SK-N-SH (cell line): ENCODE measurements around the gene RPGRIP1L. TPM values are rescaled to one million over a fixed set of nuclear protein-coding genes. Genes with fewer than 3 reads are reported as not detected.

ENCODE experiments used
- CTCF ChIA-PET: fragments of 300-600, 350-600 bp; formaldehyde crosslinking; extraction: SDS; loops from one replicate; lab custom pipeline; 2021; lab: Yijun Ruan, JAX
- POLR2A ChIA-PET: fragments of 350-600 bp; sonication (Branson Sonifier 250); formaldehyde crosslinking; extraction: SDS; loops from one replicate; lab custom pipeline; 2020; ENCODE audit warnings: antibody characterized with exemption, inconsistent platforms; lab: Yijun Ruan, JAX
- DNase-seq: peaks from one replicate; pipeline ENCODE4 v3.0.0; 2012
- H2AFZ ChIP-seq: fragments of 200-600 bp; sonication (generic); 2 replicates; pipeline ENCODE4 v1.8.1; 2016; ENCODE audit warnings: antibody characterized with exemption, mild to moderate bottlenecking, low read depth
- H3F3A ChIP-seq: fragments of 200-600 bp; sonication (generic); replicated peaks from 2 replicates; pipeline ENCODE3; 2016; ENCODE audit warnings: antibody characterized with exemption, mild to moderate bottlenecking; ENCODE audit not compliant: insufficient read depth
- H3K27ac ChIP-seq, 2 experiments: fragments of 200-500 bp in 1 of 2; fragments of 200-600 bp in 1 of 2; sonication (Bioruptor generic) in 1 of 2; sonication (generic), shearing (Covaris generic) in 1 of 2; 2 replicates each; pipeline versions ENCODE4 v1.5.1 to v1.6.1; 2014 to 2016; ENCODE audit warnings: low read depth in 2 of 2, inconsistent platforms in 1 of 2, low read length in 1 of 2, mild to moderate bottlenecking in 1 of 2, mixed read lengths in 1 of 2
- H3K27me3 ChIP-seq: fragments of 200-600 bp; sonication (generic), shearing (Covaris generic); 2 replicates; pipeline ENCODE4 v1.6.1; 2016; ENCODE audit warnings: mixed run types; ENCODE audit not compliant: insufficient read depth
- H3K36me3 ChIP-seq, 2 experiments: fragments of 200-500 bp in 1 of 2; fragments of 200-600 bp in 1 of 2; sonication (Bioruptor generic) in 1 of 2; sonication (generic) in 1 of 2; replicated peaks in 1 of 2; 2 replicates each; pipeline versions ENCODE3 to v1.5.1; 2014 to 2016; ENCODE audit warnings: low read length in 1 of 2, mild to moderate bottlenecking in 1 of 2; ENCODE audit not compliant: insufficient read depth in 2 of 2, control insufficient read depth in 1 of 2
- H3K4me1 ChIP-seq, 2 experiments: fragments of 200-500 bp in 1 of 2; fragments of 200-600 bp in 1 of 2; sonication (Bioruptor generic) in 1 of 2; sonication (generic), shearing (Covaris generic) in 1 of 2; 2 replicates each; pipeline versions ENCODE4 v1.5.1 to v1.6.1; 2014 to 2016; ENCODE audit warnings: low read depth in 1 of 2, low read length in 1 of 2, mixed run types in 1 of 2; ENCODE audit not compliant: insufficient read depth in 2 of 2, control insufficient read depth in 1 of 2
- H3K4me2 ChIP-seq: fragments of 200-600 bp; sonication (generic), shearing (Covaris generic); 2 replicates; pipeline ENCODE4 v1.6.1; 2017; ENCODE audit warnings: mixed run types
- H3K4me3 ChIP-seq, 2 experiments: fragments of 200-500 bp in 1 of 2; fragments of 200-600 bp in 1 of 2; sonication (Bioruptor generic) in 1 of 2; sonication (generic), shearing (Covaris generic) in 1 of 2; 2 replicates each; pipeline versions ENCODE4 v1.5.1 to v1.8.1; 2014 to 2016; ENCODE audit warnings: low read depth in 2 of 2, inconsistent platforms in 1 of 2, low read length in 1 of 2, mild to moderate bottlenecking in 1 of 2, mixed read lengths in 1 of 2, moderate library complexity in 1 of 2
- H3K79me2 ChIP-seq: fragments of 200-600 bp; sonication (generic); 2 replicates; pipeline ENCODE4 v1.8.1; 2017; ENCODE audit warnings: mild to moderate bottlenecking; ENCODE audit not compliant: insufficient read depth
- H3K9ac ChIP-seq: fragments of 200-600 bp; sonication (generic); 2 replicates; pipeline ENCODE4 v1.6.1; 2017; ENCODE audit warnings: mixed run types
- H3K9me2 ChIP-seq: fragments of 200-600 bp; sonication (generic); 2 replicates; pipeline ENCODE4 v1.6.1; 2017; ENCODE audit warnings: mixed run types
- H3K9me3 ChIP-seq: fragments of 200-600 bp; sonication (generic); 2 replicates; pipeline ENCODE4 v1.6.1; 2017; ENCODE audit warnings: mixed run types, mild to moderate bottlenecking, moderate library complexity
- H4K20me1 ChIP-seq: fragments of 200-600 bp; sonication (generic); 2 replicates; pipeline ENCODE4 v1.6.1; 2017; ENCODE audit warnings: mild to moderate bottlenecking, mixed run types; ENCODE audit not compliant: insufficient read depth
- CTCF ChIP-seq: fragments of 200-600 bp; sonication (generic); IDR thresholded peaks from 2 replicates; pipeline ENCODE4 v1.6.1; 2017; ENCODE audit warnings: antibody characterized with exemption, mild to moderate bottlenecking, moderate library complexity
- ELF1 ChIP-seq: IDR thresholded peaks from 2 replicates; pipeline ENCODE4 v1.4.0; 2012
- EZH2phosphoT487 ChIP-seq: fragments of 200-600 bp; sonication (generic); IDR thresholded peaks from 2 replicates; pipeline ENCODE4 v1.6.1; 2017; ENCODE audit warnings: low read depth, mixed run types, mild to moderate bottlenecking, antibody characterized with exemption, moderate library complexity, borderline replicate concordance
- FOXJ3 ChIP-seq: sonication (generic); formaldehyde crosslinking; IDR thresholded peaks from 2 replicates; pipeline ENCODE4 v1.5.1; 2020; ENCODE audit warnings: mild to moderate bottlenecking, missing genetic modification reagents
- GATA2 ChIP-seq: sonication (generic); formaldehyde crosslinking; IDR thresholded peaks from 2 replicates; pipeline ENCODE4 v1.5.0; 2020; ENCODE audit warnings: mild to moderate bottlenecking, missing genetic modification reagents
- MAX ChIP-seq: IDR thresholded peaks from 2 replicates; pipeline ENCODE4 v1.4.0; 2012; ENCODE audit warnings: low read depth
- PBX3 ChIP-seq: IDR thresholded peaks from 2 replicates; pipeline ENCODE4; 2012
- RCOR1 ChIP-seq: fragments of 150-350 bp; IDR thresholded peaks from 2 replicates; pipeline ENCODE4 v1.6.1; 2017; ENCODE audit warnings: antibody characterized with exemption, low read length
- REST ChIP-seq: IDR thresholded peaks from 2 replicates; pipeline ENCODE4 v1.6.1; 2012; ENCODE audit warnings: mild to moderate bottlenecking, low read depth, low read length, moderate library complexity
- TCF12 ChIP-seq: IDR thresholded peaks from 2 replicates; pipeline ENCODE4 v1.4.0; 2012
- TEAD4 ChIP-seq: IDR thresholded peaks from 2 replicates; pipeline ENCODE4 v1.4.0; 2012; ENCODE audit warnings: mild to moderate bottlenecking, borderline replicate concordance; ENCODE audit not compliant: insufficient read depth
- ZBTB33 ChIP-seq: IDR thresholded peaks from 2 replicates; pipeline ENCODE4 v1.4.0; 2012; ENCODE audit warnings: low read depth, borderline replicate concordance
- WGBS: methylation state at CpG from one replicate; pipeline ENCODE4 v1.1.6; 2017; ENCODE audit warnings: low lambda C conversion rate; 5-methylcytosine and 5-hydroxymethylcytosine counted together
- polyA plus RNA-seq, 3 experiments: library from polyadenylated mRNA; depleted of rRNA; stranded (reverse); fragments of >200 nt; gene quantifications; 2 replicates each; pipeline ENCODE4 v1.2.3, GENCODE V29; 2012

The RPGRIP1L gene
- polyA plus RNA-seq, 1 of the 3 experiments (the other 2 are of a cell fraction): 5.7 TPM

- Histone ChIP-seq H3K27ac (no peak overlapping the region), H2AFZ (no peak overlapping the region), H3K79me2 (no peaks in the 10 kb centered on the region), H3K4me1 (peaks cover 0 to 3% of the 10 kb centered on the region in 2 experiments; a peak in 1 of 4 replicates), H4K20me1 (no peaks in the 10 kb centered on the region), H3K4me2 (no peak overlapping the region), H3K9me3 (no peaks in the 10 kb centered on the region), H3K36me3 (peaks cover 0 to 3% of the 10 kb centered on the region in 2 experiments), H3K27me3 (no peaks in the 10 kb centered on the region), H3K4me3 (no peak overlapping the region), H3K9me2 (no peaks in the 10 kb centered on the region), H3F3A (no peaks in the 10 kb centered on the region), H3K9ac (no peak overlapping the region)
- no peak for DNase-seq
- no peak for TF ChIP-seq TEAD4
- no peak for TF ChIP-seq GATA2 (CRISPR knock-in tag)
- TF ChIP-seq ELF1: no peak
- no peak for TF ChIP-seq PBX3
- no peak for TF ChIP-seq CTCF
- TF ChIP-seq EZH2phosphoT487: no peak
- TF ChIP-seq REST: no peak
- CTCF ChIA-PET: no interaction called here
- WGBS: 100% methylated on average over 3 of the region's 3 CpGs
- POLR2A ChIA-PET: no interaction called here
Observed at GRCh38 chr16:53612003-53612402, 91.7 kb downstream of the RPGRIP1L start.

- Histone ChIP-seq H3K27ac (no peak overlapping the region), H3K36me3 (peaks cover 0 to 3% of the 10 kb centered on the region in 2 experiments), H2AFZ (no peak overlapping the region), H4K20me1 (no peaks in the 10 kb centered on the region), H3K9me3 (no peaks in the 10 kb centered on the region), H3K4me2 (no peak overlapping the region), H3K27me3 (no peaks in the 10 kb centered on the region), H3K4me3 (no peak overlapping the region), H3K79me2 (no peaks in the 10 kb centered on the region), H3K4me1 (peaks cover 0 to 3% of the 10 kb centered on the region in 2 experiments; a peak in 1 of 4 replicates), H3K9me2 (no peaks in the 10 kb centered on the region), H3F3A (no peaks in the 10 kb centered on the region), H3K9ac (no peak overlapping the region)
- ChIA-PET CTCF (interaction anchor here (1.0 kb wide), 1 partner anchor 8 kb away, joined by 3 read pairs; no protein-coding TSS in a partner anchor), POLR2A (no interaction called here)
- WGBS: 91% methylated on average over 6 of the region's 6 CpGs
- no peak for DNase-seq
- TF ChIP-seq EZH2phosphoT487: no peak
- no peak for TF ChIP-seq TCF12
- TF ChIP-seq ZBTB33: no peak
- TF ChIP-seq TEAD4: no peak
- TF ChIP-seq ELF1: no peak
- no peak for TF ChIP-seq FOXJ3 (CRISPR knock-in tag)
- no peak for TF ChIP-seq RCOR1
- TF ChIP-seq MAX: no peak
Observed at GRCh38 chr16:53611179-53611696, 92.4 kb downstream of the RPGRIP1L start.
